Stimulated activated CD8-positive, alpha-beta memory T cell treated with anti-CD3 and anti-CD28 coated beads, Interleukin-2, amount 100 ng/mL, for 1 hour (primary cell): ENCODE data around the gene TRMT5.

Experiments used
- DNase-seq, 2 donors: peaks; one replicate each; pipeline ENCODE4 v3.0.0-alpha.2; 2020; ENCODE audit warnings: low read depth in 2 of 2

TRMT5 gene

GRCh38 chr14:60965402-60965801 lies 15.5 kb downstream of the TRMT5 start:
- no peak for DNase-seq

- no peak for DNase-seq
Observed at GRCh38 chr14:60964904-60965303, 16.0 kb downstream of the TRMT5 start.

GRCh38 chr14:60963761-60964160 lies 17.1 kb downstream of the TRMT5 start:
- no peak for DNase-seq

DNA sequence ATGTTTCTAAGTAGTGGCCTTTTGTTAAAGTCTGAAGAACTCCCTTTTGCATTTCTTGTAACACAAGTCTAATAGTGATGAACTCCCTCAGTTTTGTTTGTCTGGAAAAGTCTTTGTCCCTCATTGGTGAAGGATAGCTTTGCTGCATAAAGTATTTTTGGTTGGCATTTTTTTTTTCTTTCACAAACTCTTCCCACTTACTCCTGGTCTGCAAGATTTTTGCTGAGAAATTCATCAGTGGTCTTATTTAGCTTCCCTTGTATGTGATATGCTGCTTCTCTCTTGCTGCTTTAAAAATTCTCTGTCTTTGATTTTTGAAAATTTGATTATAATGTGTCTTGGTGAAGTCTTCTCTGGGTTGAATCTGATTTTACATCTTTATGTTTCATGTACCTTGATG lies 22.7 kb downstream of the TRMT5 start:
- no peak for DNase-seq

DNA sequence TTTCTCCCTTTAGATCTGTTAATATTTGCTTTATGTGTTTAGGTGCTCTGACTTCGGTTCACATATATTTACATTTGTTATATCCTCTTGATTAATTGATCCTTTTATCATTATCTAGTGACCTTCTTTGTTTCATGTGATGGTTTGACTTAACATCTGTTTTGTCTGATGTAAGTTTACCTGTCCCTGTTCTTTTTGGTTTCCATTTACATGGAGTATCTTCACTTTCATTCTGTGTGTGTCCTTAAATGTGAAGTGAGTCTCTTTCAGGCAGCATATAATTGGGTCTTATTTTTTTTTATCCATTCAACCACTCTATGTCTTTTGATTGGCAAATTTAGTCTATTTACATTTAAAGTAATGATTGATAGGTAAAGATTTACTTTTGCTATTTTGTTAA lies 24.2 kb downstream of the TRMT5 start:
- no peak for DNase-seq

- no peak for DNase-seq
Observed at GRCh38 chr14:60956202-60956601, 24.7 kb downstream of the TRMT5 start.

DNA sequence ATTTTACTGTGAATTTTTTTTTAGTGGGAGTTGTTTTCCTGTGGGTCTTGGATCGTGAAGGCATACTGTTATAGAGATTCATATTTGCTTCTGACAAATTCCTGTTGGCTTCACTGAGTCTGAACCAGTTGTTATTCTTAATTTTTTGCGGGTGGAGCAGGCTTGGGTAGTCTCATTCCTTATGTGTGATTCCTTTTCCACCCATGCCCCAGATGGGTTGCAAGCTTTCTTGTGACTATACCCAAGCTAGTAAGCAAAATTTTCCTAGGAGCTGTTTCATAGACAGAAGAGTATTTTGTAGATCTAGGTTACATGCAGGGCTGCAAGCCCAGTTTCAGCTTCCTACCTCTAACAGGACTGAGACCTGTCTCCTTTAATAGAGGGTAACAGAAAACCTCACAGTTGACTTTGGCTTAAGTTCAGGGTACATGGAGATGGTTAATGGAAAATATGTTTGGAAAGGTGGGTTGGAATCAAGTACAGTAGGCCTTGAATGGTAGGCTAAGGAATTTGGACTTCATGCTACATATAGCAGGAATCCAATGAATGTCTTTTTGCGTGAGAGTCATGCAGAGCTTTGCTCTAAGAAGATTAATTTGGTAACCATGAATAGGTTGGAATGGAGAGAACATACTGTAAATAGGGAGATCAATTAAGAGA lies 29.0 kb downstream of the TRMT5 start:
- no peak for DNase-seq

DNA sequence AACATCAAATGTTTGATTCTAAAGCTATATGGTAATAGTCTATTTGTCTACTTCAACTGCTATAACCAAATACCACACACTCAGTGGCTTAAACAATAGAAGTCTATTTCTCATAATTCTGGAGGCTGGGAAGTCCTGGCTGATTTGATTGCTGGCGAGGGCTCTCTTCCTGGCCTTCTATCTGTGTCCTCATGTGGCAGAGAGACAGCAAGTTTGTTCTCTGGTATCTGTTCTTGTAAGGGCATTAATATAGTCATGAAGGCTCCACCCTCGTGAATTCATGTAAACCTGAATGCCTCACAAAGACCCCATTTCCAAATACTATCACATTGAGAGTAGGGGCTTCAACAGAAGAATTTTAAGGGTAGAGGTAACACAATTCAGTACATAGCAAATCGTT lies 34.1 kb downstream of the TRMT5 start:
- no peak for DNase-seq

- no peak for DNase-seq
Observed at GRCh38 chr14:60945984-60946383, 34.9 kb downstream of the TRMT5 start.

GRCh38 chr14:60944204-60944603 lies 36.7 kb downstream of the TRMT5 start:
- DNase-seq = no peak

DNA sequence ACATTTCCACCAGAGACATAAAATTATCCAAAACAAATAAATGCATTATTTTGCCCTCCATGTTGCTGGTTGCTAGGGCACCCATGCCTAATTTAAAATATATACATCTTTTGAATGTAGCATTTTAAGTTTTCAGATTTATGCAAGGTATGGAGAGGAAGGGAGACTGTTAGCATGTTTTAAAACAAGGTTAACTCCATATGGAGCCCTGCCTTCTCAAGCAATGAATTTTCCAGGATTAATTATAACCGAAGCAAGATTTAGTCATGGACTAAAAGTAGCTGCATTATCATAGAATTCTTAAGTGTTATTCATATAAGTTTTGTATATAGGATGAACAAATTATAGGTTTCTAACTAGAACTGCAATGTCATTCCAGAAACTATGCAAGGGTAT lies 37.2 kb downstream of the TRMT5 start:
- DNase-seq = no peak

DNA sequence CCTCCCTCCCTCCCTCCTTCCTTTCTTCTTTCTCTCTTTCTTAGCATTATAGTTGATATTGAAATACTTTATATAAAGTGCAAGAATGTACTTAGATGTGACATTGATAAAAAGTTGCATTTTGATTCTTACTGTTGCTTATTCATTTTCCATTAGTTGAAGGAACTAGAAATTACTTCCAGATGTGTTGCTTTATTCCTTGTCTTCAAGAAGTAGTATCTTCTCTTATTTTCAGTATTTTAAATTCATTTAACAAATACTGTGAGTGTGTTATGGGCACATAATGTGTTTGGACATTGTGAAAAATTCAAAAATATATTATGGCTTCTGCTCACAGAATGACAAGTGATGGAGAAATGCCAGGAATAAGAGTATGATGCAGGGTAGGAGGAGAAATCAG lies 45.6 kb downstream of the TRMT5 start:
- no peak for DNase-seq

DNA sequence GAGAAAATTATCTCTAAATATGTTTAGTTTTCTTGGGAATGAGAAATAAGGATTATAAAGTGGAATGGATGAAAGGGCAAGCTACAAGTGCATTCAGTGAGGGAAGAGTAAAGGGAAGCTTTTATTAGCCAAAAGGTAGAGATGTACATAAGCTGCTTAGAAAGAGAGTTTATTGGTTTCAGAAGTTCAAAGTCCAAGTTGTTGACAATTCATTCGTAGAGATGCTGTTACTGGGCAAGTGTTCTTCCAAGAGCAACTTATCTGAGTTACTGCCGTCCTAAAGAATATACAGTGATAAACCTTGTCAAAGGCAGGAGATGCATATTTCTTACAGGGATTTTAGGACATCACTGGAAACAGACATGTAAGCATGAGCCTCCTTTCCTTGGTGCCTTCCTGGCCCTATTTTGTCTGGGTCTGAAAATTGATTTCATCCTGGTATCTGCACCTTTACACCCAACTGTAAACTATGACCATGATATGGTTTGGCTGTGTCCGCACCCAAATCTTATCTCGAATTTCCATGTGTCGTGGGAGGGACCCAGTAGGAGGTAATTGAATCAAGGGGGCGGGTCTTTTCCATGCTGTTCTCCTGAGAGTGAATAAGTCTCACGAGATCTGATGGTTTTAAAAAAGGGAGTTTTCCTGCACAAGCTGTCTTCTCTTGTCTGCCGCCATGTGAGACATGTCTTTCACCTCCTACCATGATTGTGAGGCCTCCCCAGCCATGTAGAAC lies 46.8 kb downstream of the TRMT5 start:
- no peak for DNase-seq

- DNase-seq = no peak
Observed at GRCh38 chr14:60931218-60931617, 49.7 kb downstream of the TRMT5 start.

GRCh38 chr14:60926002-60926401 lies 54.9 kb downstream of the TRMT5 start:
- no peak for DNase-seq

DNA sequence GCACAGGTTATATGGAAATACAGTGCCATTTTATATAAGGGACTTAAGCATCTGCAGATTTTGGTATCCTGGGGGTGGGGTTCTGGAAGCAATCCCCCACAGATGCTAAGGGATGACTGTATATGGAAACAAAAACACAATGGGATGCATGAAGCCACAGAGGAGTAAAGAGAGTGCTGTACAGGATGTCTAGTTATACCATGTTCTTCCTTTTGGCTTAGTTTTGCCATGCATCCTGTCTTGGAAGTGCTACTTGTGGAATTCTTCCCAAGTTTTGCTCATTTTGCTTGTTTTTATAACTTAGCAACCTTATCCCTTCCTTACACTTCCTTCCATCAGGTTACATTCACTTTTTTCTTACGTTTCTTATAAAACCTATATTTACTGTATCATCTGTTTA lies 55.6 kb downstream of the TRMT5 start:
- no peak for DNase-seq

DNA sequence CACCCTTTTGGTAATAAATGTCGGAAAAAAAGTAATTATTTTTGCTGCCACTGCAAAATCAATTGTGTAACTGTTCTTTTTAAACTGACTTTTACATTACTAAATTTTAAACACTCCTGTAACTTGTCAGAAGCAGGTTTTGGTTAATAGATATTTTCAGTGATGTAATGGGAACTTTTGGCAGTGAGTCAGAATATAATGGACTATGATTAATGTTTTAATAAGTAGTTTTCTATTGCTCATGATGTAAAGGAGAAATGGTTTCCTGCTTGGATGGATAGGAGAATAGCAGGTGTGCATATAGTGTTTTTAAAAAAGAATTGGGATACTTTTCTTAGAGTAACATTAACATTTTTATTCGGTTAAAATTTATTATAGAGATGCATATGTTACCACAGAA lies 58.8 kb downstream of the TRMT5 start:
- no peak for DNase-seq
